AG04449 (cell line): ENCODE results near the gene IL36B.

ENCODE experiments used
- CTCF ChIA-PET: fragments of 350-600 bp; formaldehyde crosslinking; extraction: SDS; loops from one replicate; lab custom pipeline; 2021; ENCODE audit warnings: antibody characterized with exemption; lab: Yijun Ruan, JAX
- POLR2A ChIA-PET: fragments of 400-600, 350-600 bp; formaldehyde crosslinking; extraction: SDS; loops from one replicate; lab custom pipeline; 2020; ENCODE audit warnings: antibody characterized with exemption, inconsistent platforms; lab: Yijun Ruan, JAX
- DNase-seq: peaks from one replicate; pipeline ENCODE4 v3.0.0-alpha.2; 2010; ENCODE audit warnings: low read depth, low spot score
- H3K4me3 ChIP-seq: 2 replicates; pipeline ENCODE4 v1.5.1; 2011; ENCODE audit warnings: low read depth, mild to moderate bottlenecking, control low read depth, low read length
- TF ChIP-seq, protein P1 (sequence below): IDR thresholded peaks from one replicate; pipeline ENCODE4 v1.5.1; 2011; ENCODE audit warnings: mild to moderate bottlenecking, moderate library complexity, low read length, control low read depth, inconsistent platforms; ENCODE audit not compliant: insufficient read depth; ENCODE audit errors: missing control alignments

Gene IL36B

DNA sequence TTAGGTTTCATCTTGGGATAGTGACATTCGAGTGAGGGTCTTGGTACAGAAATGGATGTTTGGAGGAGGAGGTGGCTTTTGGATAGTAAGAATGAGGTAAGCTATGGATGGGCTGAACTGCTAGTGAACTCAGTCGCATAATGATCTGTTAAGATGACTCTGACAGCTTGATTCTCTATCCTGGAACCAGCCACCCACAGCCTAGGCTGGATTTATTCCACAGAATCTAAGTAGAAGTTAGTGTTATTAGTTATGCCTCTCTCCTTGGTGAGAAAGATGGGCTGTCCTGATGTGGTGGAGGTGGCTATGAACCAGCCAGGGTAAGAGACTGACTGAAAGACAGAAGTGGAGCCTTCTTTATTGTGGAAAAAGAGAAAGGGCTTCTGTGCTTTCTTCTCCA is 25.0 kb downstream of the IL36B start:
- TF ChIP-seq, protein P1, sequence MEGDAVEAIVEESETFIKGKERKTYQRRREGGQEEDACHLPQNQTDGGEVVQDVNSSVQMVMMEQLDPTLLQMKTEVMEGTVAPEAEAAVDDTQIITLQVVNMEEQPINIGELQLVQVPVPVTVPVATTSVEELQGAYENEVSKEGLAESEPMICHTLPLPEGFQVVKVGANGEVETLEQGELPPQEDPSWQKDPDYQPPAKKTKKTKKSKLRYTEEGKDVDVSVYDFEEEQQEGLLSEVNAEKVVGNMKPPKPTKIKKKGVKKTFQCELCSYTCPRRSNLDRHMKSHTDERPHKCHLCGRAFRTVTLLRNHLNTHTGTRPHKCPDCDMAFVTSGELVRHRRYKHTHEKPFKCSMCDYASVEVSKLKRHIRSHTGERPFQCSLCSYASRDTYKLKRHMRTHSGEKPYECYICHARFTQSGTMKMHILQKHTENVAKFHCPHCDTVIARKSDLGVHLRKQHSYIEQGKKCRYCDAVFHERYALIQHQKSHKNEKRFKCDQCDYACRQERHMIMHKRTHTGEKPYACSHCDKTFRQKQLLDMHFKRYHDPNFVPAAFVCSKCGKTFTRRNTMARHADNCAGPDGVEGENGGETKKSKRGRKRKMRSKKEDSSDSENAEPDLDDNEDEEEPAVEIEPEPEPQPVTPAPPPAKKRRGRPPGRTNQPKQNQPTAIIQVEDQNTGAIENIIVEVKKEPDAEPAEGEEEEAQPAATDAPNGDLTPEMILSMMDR: no peak
- ChIA-PET CTCF (interaction anchor here (0.6 kb wide), 1 partner anchor 171 kb away, joined by 3 read pairs; no protein-coding TSS in a partner anchor), POLR2A (no interaction called here)
- no peak overlapping the region for H3K4me3 ChIP-seq
- DNase-seq: no peak

- TF ChIP-seq, protein P1: no peak
- DNase-seq: no peak
- CTCF ChIA-PET: no interaction called here
- no peak overlapping the region for H3K4me3 ChIP-seq
- POLR2A ChIA-PET: no interaction called here
These were observed 26.9 kb downstream of the IL36B start for GRCh38 chr2:113025737-113026136.

DNA sequence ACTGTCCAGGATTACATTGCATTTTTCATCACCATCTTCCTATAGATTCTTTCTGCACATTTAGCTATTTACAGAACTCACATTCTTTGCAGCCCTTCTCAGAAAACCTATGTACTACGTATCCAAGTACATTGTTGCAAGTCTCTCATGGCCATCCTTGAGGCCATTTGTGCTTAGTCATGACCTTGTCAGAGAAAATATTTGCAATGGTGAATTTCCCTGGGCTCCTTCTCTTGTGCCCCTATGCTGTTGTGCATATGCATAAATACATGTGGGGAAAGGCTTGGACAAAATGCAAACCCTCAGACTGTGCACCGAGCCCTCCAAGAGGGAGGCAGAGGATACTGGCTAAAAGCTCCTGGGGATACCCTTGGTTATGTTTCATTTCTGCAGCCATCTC is 27.9 kb downstream of the IL36B start:
- H3K4me3 ChIP-seq: no peak overlapping the region
- TF ChIP-seq, protein P1: no peak
- POLR2A ChIA-PET: no interaction called here
- no peak for DNase-seq
- CTCF ChIA-PET: no interaction called here

DNA sequence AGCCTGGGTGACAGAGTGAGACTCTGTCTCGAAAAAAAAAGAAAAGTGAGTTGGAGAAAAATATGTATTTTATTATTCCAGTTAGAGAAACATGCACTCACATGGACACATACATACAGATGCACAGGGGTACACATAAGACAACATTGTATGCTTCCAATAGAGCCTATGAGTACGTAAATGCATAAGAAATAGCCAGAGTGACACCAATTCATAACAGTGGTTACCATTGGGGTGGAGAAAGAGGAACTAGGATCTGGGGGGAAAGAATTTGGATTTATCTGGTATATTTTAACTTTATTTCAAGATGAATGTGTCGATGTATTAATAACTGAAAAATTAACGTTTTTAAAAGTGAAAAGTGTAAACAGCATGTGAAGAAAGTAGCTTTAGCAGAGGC is 31.4 kb downstream of the IL36B start:
- no peak for DNase-seq
- POLR2A ChIA-PET: no interaction called here

DNA sequence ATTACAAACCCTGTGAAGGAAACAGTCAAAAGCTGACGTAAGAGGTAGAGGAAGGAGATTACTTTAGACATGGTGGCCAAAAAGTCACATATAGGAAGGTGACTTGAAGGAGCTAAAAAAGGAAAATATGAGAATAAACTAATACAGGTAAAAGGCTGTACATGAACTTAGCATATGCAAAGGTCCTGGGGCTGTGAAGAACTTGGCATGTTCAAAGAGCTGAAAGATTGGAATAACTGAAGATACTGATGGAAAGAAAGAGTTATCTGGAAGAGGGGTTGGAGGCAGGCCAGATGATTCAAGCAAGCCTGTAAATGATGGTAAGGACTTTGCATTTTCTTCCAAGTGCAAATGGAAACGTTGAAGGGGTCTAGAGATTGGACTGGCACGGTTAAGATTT is 34.2 kb downstream of the IL36B start:
- DNase-seq: no peak
- H3K4me3 ChIP-seq: no peak overlapping the region
- TF ChIP-seq, protein P1: no peak
- ChIA-PET POLR2A (no interaction called here), CTCF (no interaction called here)

More for the DNA sequence above, 31.4 kb downstream of the IL36B start:
- CTCF ChIA-PET: no interaction called here
- TF ChIP-seq, protein P1: no peak
- H3K4me3 ChIP-seq: no peak overlapping the region

GRCh38 chr2:113015655-113016054 is 37.0 kb downstream of the IL36B start:
- ChIA-PET POLR2A (no interaction called here), CTCF (no interaction called here)
- no peak overlapping the region for H3K4me3 ChIP-seq
- no peak for DNase-seq
- TF ChIP-seq, protein P1: no peak
